Astrocyte of the hippocampus (primary cell): ENCODE data around the gene SUSD4.
A peak's percentile ranks its signal among the peaks of the same experiment; 100 is the strongest.
"Not testable (repeated sequence)": the region's sequence is repeated elsewhere in the genome, so short reads cannot be mapped to it uniquely, and the experiment has no call there.

ENCODE experiments used
- DNase-seq: peaks from one replicate; pipeline ENCODE4 v3.0.0; 2011; ENCODE audit warnings: low read depth, low spot score

The SUSD4 gene

DNA sequence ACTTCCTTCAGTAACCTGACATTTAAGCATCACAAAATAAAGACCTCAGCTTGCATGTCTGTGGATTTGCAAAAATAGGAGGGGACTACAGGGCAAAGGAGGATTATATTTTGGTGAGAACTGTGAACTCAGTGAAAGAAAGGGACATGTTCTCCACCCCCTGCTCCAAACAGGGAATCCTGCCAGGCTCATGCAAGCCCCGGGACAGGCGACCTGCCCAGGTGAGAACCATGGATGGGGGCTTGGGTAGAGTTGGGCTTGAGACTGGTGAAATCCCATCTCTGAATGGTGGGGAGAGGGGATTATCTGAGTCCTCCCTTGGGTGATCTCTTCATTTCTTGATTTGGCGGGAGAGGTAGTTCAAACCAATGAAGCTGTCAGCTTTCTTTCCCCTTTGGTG is 110.1 kb downstream of the SUSD4 start:
- DNase-seq, result no peak

DNA sequence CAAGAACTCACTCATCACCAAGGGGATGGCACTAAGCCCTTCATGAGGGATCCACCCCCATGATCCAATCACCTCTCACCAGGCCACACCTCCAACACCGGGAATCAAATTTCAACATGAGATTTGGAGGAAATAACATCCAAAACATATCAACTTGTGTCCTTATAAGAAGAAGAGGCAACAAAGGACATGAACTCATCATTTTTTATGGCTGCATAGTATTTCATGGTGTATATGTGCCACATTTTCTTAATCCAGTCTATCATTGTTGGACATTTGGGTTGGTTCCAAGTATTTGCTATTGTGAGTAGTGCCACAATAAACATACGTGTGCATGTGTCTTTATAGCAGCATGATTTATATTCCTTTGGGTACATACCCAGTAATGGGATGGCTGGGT is 112.6 kb downstream of the SUSD4 start:
- DNase-seq, result not testable (repeated sequence)

DNA sequence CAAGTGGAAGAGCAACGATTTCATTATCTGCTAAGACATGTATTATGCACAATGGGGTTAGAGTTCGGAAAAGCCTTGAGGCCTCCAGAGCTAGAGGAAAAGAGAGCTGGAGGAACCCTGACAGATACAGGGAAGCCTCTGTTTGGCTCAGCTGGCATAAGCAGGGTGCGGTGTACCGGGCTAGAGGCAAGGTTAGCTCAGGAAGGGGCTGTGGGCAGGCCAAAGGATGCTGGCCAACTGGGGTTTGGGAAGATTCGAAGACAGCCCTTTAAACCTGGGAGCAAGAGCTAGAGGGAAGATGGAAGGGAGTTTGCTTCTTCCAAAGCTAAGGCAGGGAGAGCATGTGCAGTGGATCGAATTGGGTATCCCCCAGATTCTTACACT is 113.4 kb downstream of the SUSD4 start:
- no peak for DNase-seq

DNA sequence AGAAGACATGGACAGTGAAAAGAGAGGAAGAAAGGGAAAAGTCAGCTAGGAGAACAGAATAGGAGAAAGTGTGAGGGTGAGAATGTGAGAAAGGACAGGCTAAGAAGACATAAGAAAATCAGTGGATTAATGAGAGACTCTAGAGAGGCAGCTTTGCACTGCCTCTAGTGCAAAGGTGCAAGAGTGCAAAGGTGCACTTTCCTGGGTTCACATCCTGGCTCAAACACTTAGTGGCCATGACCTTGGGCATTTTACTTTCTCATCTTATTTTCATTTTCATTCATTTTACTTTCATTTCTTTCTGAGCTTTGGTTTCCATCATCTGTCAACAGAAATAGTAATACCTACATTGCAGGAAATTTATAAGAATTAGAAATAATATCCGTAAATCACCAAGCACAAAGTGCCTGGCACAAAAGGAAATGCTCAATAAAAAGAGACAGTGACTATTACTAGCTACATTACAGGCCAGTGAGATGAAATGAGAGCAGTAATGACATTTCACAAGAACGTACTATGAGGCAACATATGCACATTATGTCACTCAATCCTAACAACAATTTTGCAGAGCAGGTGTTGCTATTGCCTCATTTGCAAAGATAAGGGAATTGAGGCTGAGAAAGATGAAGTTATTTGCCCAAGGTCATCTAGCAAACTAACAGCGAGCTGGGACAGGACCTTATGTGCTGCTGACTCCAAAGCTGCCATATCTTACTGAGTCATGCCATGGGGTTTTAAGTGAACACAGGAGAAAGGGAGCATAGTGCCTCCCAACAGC is 113.9 kb downstream of the SUSD4 start:
- no peak for DNase-seq

DNA sequence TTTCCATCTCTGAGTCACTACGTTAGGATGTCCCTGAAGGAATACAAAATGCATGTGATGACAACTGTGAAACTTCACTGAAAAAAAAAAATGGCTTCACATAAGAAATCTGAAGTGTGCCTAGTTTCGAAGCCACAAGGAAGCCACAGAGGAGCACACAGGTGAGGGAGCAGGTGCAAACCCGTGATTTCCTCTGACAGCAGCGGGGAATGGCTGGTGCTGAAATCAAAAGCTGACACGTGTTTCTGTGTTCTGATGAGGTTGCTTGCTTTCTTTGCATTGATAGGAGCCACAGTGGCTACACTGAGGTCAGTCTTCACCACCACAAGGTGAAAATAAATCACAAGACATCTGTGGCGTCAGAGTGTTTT is 115.2 kb downstream of the SUSD4 start:
- DNase-seq, result no peak

DNA sequence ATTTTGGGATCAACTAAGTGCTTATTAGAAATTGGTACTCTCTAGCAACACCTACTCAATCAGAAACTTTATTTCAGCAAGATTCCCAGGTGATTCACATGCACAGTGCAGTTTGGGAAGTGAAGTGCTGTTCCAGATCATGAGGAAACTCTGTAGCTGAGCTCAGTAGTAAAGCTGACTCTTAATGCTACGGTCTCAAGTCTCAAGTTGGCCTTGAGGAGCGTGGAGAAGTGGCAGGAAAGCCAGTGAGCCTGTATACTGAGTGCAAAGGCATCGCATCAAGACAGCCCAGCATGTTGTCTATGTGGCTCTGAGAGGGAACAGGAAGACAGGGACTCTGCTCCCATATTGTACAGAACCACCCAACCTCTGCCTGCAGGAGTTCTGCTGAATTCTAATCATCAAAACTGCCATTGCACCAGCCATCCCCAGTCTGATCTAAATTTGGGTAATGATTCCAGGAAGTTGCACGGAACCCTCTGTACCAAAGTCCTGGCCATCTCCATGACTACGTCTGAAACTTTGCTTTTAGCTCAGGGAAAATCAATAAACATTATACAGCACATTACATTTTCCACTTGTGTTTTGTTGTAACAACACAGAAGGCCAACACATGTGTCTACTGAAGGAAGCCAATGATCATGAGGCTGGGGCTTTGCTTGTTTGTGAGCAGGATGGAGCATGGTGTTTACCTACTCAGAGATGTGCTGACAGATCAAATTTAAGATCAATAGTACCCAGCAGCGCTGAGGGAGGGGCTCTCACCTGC is 115.8 kb downstream of the SUSD4 start:
- no peak for DNase-seq

DNA sequence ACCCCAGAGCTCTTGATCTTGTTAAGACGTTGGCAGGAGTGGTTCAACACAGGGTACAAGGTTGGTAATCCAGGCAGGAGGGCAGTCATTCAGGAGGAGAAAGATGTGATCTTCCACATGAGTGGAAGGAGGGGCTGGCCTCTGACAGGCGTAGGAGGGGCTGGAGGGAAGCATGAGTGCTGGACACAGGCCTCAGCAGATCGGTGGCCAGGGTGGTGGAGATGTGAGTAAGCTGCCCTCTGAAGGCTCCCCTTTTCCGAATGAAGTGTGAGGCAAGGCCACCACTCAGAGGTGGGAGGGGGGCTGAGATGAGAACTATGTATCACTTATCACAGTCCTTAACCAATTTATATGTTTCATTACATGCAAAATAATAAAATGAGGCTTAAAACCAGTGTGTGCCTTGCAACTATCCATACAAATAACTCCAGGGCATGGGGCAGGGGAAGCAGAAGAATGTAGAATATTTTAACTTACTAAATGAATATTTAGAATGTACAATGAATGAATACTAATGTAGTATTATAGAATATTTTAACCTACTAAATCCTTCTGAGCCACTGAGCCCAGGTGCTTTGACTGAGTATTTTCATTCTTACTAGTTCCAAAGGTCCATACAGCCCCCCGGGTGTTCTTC is 117.4 kb downstream of the SUSD4 start:
- no peak for DNase-seq

DNA sequence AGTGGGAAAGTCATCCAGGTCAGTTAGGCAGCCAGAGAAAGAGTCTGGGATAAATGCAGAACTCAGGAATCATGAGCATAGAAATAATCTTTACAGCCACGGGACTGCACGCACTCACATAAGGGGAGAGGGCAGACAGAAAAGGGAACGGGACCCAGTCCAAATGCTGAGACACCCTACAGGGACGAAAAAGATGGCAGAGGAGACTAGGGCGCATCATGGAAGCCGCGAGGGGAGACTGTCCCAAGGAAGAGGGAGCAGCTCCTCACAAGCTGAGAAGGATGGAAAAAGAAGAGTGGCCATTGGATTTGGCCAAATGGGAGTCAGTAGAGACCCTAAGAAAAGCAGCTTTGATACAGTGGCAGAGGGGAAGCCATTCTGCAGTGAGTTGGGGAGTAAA is 118.0 kb downstream of the SUSD4 start:
- DNase-seq, result no peak

DNA sequence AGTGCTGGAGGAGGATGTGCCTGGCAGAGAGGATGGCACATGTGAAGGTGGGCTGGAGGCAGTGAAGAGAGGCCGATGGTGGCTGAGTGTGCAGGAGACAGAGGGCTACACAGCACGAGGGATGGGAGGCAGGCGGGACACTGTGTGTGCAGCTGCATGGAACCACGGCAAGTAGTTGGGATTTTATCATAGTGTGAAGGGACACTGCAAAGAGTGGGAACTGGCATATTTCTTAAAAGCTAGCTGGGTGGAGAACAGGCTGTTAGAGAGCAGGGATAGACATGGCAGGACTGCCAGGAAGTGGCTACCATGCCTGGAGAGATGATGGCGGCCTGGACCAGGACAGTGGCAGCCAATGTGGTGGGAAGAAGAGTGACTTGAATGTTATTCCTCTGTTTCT is 118.6 kb downstream of the SUSD4 start:
- DNase-seq, result no peak

DNA sequence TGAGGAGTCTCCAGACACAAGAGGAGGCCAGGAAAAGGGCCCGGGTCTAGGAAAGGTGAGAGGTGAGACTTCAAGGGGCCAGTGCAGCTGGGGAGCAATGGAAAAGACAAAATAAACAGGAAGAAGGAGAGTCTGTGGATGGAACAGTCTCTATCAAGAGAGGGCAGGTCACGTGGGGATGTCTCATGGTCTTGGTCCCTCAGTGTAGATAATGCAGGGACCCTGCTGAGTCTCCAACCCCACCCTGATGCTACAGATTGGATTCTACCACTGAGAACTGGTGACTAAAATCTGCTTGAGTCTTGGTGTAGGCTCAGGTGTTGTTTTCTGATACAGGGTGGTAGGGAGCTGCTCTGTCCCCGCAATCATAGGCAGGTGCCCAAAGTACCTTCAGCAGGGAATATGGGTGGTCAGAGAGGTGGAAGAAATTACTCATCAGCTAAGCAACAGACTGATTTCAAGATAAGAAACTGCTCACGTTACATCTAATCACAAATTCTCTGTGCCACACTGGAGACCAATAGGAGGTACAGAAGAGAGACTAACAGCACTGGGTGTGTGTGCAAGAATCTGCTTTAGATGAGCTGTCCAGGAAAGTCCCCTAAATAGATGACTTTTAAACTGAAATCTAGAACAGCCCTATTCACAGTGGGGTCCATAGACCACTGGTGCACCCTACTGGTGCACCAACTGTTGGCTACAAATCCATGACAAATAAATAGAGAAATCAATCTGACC is 119.4 kb downstream of the SUSD4 start:
- peak; percentile 24 for DNase-seq

DNA sequence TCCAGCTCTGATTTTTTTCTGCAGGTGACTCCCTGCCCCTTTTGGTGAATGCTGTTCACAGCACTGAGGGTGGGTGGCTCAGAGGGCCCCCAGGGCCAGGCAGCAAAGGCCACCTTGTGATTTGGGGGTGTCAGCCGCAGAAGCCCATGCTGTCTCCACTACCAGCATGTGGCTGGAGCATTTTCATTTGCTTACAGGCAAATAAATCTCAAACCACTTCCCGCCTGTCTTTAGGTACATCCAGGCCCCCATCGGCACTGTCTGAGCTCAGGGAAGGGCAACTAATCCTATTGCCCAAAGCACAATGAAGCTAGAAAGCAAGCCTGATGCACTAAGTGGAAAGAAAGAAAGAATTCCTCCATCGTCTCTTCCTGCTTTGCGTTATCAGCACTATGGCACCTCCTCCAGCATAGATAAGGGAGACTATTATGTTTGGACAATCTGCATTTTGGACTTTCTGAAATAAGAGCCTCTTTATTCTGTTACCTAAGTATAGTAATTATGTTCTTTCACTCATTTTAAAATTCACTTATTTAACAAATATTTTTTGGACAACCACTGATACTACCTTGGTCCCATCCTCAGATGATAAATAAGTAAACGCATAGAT is 120.4 kb downstream of the SUSD4 start:
- DNase-seq, result no peak

DNA sequence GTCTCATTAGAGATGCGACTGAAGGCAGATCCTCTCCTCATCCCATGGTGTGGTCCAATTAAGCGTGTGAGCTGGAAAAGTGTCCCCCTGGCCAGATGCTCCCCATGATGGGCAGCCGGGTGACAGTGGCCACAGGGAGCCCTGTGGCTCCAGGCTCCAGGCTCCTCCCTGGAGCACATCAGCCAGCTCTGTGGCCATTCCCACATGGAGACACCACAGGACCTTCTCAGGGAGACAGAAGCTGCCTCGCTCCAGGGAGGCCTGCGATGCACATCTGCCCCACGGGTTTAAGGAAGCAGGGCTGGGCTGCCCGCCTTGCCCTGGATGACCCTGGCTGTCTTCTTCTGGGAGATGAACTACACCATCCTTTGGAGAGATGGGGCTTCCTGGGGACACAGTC is 121.0 kb downstream of the SUSD4 start:
- no peak for DNase-seq

DNA sequence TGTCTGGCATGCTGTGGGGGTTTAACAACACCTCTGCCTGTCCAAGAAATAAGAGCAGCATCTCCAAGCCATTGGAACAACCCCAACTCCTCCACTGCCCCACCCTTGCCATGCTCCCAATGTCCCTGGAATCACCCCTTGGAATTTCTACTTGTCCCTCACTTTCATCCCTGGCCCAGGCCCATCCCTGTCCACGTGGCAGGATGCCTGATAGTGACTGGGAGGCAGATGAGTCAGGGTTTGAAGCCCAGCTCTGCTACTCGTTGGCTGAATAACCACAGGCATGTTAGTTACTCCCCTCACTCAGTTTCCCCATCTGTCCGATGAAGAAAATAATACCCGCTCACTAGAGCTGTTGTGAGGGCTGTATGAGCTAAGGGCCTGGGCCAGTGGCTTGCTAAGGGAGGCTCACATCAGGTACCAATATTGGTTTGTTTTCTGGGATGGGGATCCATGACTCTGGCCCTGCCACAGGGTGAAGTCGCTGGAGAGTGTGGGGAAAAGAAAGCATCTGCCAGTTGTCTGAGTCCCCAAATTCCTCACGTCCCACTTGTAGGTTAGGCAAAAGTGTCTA is 121.5 kb downstream of the SUSD4 start:
- no peak for DNase-seq

DNA sequence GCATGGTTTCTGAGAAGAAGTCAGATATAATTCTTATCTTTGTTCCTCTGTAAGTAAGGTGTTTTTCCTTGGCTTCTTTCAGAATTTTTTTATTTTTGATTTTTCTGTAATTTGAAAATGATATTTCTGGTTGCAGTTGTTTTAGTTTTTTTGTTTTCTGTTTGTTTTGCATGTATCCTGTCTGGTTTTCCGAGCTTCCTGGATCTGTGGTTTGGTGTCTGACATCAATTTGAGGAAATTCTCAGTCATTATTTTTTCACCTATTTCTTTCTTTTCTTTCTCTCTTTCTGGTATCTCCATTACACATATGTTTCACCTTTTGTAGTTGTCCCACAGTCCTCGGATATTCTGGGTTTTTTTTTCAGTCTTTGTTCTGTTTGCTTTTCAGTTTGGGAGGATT is 123.9 kb downstream of the SUSD4 start:
- no peak for DNase-seq

DNA sequence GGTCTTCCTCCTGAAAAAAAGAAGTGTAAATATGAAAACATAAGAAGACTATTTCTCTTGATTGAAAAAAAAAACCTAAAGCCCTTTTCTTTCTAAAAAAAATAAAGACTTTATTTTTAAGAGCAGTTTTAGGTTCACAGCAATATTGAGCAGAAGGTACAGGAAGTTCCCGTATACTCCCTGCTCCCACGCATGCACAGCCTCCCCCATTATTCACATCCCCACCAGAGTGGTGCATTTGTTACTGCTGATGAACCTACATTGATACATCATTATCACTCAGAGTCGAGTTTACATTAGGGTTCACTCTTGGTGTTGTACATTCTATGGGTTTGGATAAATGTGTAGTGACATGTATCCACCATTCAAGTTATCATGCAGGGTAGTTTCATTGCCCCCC is 128.9 kb downstream of the SUSD4 start:
- no peak for DNase-seq

DNA sequence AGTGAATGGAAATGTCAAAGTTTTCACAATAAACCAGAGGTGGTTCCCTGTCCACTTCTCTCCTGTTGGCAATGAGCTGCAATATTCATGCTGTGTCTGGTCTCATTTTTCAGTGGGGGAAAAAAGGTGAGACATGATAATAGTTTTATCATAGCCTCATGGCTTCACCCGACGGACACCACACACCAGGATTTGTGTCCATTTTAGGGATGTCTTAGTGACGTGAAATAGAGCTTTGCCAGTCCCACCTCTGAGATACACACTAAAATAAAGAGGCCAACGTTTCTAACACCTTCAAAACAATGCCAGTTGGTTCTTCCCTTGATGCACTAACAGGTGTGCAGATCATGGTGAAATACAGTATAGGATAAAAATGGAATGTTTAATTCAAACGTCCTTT is 129.4 kb downstream of the SUSD4 start:
- no peak for DNase-seq

DNA sequence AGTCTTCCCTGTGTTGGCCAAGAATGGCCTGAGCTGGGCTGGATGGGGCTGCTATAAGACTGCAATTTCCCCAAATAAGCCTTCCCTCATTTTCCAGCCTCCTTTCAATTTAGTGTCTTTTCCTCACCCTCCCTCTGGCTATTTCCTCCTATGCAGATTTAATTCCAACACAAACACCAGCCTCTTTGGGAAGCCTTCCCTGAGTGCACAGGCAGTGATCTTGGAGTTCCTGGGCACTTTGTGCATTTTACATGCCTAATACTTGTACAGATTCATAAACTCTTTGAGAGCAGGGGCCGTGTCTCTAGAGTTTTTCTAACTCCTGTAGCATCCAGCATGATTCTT is 129.8 kb downstream of the SUSD4 start:
- peak; percentile 9 for DNase-seq

DNA sequence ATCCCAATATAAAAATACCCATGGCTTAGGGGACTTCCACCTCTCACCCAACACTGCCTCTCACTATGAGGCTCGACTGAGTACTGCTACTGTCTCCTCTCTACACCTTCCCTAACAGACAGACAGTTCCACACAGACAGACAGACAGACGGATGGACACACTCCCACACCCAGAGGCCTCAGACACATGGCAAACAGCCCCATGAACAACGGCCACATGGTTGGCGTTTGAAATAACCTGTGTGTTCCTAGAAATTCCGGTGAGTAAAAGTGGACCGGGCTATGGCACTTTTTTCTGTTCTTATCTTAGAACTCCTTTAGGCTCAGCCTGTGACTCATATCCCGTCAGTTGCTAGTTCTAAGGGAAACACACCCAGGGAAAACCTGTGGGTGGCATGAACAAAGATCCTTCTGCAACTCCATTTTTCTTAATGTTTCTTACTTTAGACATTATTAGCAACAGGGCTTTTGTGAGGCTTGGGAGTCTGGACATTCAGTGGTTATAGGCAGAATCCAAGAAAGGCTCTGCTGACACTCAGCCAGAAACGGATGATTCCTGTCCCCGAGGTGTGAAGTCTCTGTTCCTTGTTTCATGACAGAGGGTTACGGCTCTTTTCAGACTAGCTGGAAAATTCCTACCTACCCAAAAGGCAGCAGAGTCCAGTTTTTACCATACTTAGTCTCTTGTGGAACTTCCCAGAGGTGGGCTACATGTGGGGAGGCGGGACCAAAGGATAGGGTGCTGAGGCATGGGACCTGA is 130.4 kb downstream of the SUSD4 start:
- peak; percentile 86 for DNase-seq

DNA sequence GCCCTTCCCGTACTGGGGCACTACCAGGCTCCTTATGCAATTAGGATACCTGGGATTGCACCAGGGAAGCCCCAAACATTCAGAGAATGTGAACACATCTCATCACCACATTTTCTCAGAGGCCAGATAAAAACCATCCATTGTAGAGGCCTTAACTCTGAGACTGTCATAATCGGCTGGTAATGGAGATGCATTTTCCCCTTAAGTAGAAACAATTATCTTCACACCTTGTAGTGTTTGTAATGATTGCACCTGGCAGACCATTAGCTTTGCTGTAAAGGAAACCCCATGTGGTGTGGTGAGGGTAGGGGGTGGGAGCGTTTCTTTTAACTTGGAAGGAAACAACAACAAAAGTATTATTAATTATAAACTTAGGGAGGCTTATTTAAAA is 131.0 kb downstream of the SUSD4 start:
- DNase-seq, result no peak

DNA sequence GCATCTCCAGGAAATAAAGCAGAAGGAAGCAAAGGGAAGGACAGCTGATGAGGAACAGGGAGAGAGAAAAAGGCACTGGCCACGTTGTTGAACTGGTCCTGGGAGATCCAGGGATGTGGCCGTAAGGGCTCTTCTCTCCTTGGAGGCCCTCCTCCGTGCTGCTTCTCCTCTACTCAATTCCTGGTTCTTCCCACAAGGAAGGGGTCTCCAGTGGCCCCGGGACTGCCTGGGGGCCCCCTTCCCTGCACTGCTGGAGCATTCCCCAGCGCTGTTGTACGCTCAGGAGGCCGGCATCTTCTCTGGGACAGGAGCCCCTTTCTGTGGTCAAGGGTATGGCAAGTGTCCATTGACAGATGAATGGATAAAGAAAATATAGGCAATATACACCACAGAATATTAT is 132.4 kb downstream of the SUSD4 start:
- DNase-seq, result no peak
